Measurements from ENCODE around the gene PFN1. TPM values are rescaled to one million over a fixed set of nuclear protein-coding genes. Genes with fewer than 3 reads are reported as not detected.

Gene PFN1
- total RNA-seq, 1 donor from 2014 or later = 811 TPM

DNA sequence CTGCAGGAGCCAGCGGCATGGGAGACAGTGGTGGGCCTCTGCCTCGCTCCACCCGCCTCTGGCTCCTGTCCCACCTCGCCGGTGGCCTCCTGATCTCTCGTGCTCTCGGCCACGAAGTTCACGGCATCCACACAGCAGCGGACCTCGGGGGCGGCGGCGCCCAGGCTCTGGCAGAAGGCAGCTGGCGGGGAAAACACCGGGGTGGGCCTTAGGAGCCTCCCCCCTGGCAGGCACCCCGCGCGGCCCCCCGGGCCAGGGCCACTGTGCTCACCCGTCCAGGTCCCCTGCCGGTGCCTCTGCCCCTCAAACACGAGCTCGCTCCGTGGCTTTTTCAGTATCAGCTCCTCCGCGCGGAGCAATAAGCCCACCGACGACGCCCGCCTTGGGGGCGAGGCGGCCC, 49.4 kb downstream of the PFN1 start:
- Histone ChIP-seq H3K4me3 (peak overlapping the region; percentile 50 to 56), H3K27ac (peak overlapping the region; percentile 10)

DNA sequence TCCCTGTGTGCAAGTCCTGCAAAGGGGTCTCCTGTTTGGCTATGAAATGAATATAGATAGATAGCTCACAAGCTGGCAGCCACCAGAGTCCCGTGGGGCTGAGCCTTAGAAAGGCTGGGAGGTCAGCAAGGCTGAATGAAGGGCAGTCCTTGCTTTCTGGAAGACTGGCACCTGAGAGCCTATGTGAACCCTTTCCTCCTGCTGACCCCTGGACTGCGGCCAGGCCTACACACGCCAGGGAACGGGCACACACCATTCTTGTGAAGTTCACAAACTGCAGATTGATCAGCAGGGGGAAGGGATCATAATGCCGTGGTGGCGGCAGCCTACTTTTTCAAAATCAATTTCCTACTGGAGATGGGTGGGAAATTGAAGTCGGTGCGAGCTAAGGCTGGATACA, 50.0 kb downstream of the PFN1 start:
- Histone ChIP-seq H3K4me1 (peaks cover 27% of the 10 kb centered on the region), H3K36me3 (peaks cover 0 to 42% of the 10 kb centered on the region in 2 donors), H3K27me3 (no peaks in the 10 kb centered on the region), H3K4me3 (no peak overlapping the region), H3K9me3 (no peaks in the 10 kb centered on the region), H3K27ac (no peak overlapping the region)
- intact Hi-C loops (cut with DNase I) = no loop called here
- TF ChIP-seq, protein P1, sequence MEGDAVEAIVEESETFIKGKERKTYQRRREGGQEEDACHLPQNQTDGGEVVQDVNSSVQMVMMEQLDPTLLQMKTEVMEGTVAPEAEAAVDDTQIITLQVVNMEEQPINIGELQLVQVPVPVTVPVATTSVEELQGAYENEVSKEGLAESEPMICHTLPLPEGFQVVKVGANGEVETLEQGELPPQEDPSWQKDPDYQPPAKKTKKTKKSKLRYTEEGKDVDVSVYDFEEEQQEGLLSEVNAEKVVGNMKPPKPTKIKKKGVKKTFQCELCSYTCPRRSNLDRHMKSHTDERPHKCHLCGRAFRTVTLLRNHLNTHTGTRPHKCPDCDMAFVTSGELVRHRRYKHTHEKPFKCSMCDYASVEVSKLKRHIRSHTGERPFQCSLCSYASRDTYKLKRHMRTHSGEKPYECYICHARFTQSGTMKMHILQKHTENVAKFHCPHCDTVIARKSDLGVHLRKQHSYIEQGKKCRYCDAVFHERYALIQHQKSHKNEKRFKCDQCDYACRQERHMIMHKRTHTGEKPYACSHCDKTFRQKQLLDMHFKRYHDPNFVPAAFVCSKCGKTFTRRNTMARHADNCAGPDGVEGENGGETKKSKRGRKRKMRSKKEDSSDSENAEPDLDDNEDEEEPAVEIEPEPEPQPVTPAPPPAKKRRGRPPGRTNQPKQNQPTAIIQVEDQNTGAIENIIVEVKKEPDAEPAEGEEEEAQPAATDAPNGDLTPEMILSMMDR (IDR thresholded peaks at IDR 0.05) = no peak
- no peak for DNase-seq (ENCODE audit: extremely low spot score in 2 of 2)

More for the DNA sequence above, 49.4 kb downstream of the PFN1 start:
- TF ChIP-seq POLR2A (IDR thresholded peaks at IDR 0.05) (no peak), POLR2AphosphoS5 (IDR thresholded peaks at IDR 0.05; ENCODE audit: insufficient read depth in 1 of 2, low read depth in 1 of 2) (no peak)
- TF ChIP-seq, protein P1 (IDR thresholded peaks at IDR 0.05) = no peak
- peaks cover 29% of the 10 kb centered on the region for H3K4me1 ChIP-seq
- H3K36me3 ChIP-seq = peaks cover 0 to 37% of the 10 kb centered on the region in 2 donors
- H3K9me3 ChIP-seq = no peaks in the 10 kb centered on the region
- no peaks in the 10 kb centered on the region for H3K27me3 ChIP-seq
- intact Hi-C loops (cut with DNase I) = no loop called here
- DNase-seq (ENCODE audit: extremely low spot score in 2 of 2) = no peak

DNA sequence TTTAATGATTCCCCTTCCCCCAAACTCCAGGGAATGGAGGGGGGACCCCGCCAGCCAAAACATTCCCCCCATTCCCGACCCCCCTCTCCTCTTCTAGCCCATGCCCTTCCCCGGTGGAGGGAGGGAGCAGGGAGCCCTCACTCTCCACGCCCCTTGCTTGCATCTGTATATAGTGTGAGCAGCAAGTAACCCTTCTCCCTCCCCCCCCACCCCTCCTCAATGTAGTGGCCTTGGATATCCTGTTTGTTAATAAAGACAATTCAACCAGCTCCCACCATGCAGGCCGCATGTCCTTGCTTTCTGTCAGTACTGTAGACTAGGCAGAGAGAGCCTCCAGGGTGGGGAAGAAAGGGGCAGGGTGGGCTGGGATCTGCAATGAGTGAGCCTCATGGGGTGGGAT, 50.5 kb downstream of the PFN1 start:
- Histone ChIP-seq H3K9me3 (no peaks in the 10 kb centered on the region), H3K4me1 (peaks cover 21% of the 10 kb centered on the region), H3K4me3 (no peak overlapping the region), H3K27ac (no peak overlapping the region), H3K36me3 (peaks cover 0 to 48% of the 10 kb centered on the region in 2 donors), H3K27me3 (no peaks in the 10 kb centered on the region)
- DNase-seq (ENCODE audit: extremely low spot score in 2 of 2) = no peak
- TF ChIP-seq POLR2AphosphoS5 (IDR thresholded peaks at IDR 0.05; ENCODE audit: insufficient read depth in 1 of 2, low read depth in 1 of 2) (no peak), POLR2A (IDR thresholded peaks at IDR 0.05) (no peak)
- TF ChIP-seq, protein P1 (IDR thresholded peaks at IDR 0.05) = no peak
- intact Hi-C loops (cut with DNase I) = no loop called here

DNA sequence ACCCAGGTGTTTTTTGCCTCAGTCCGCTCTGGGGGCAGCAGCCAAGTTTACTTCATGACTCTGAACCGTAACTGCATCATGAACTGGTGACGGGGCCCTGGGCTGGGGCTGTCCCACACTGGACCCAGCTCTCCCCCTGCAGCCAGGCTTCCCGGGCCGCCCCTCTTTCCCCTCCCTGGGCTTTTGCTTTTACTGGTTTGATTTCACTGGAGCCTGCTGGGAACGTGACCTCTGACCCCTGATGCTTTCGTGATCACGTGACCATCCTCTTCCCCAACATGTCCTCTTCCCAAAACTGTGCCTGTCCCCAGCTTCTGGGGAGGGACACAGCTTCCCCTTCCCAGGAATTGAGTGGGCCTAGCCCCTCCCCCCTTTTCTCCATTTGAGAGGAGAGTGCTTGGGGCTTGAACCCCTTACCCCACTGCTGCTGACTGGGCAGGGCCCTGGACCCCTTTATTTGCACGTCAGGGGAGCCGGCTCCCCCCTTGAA, 51.1 kb downstream of the PFN1 start:
- Histone ChIP-seq H3K4me3 (no peak overlapping the region), H3K27ac (no peak overlapping the region), H3K36me3 (peaks cover 0 to 54% of the 10 kb centered on the region in 2 donors), H3K4me1 (peaks cover 20% of the 10 kb centered on the region), H3K9me3 (no peaks in the 10 kb centered on the region), H3K27me3 (no peaks in the 10 kb centered on the region)
- intact Hi-C loops (cut with DNase I) = no loop called here
- TF ChIP-seq POLR2AphosphoS5 (IDR thresholded peaks at IDR 0.05; ENCODE audit: insufficient read depth in 1 of 2, low read depth in 1 of 2) = no peak
- no peak for TF ChIP-seq POLR2A (IDR thresholded peaks at IDR 0.05)
- TF ChIP-seq, protein P1 (IDR thresholded peaks at IDR 0.05) = no peak
- no peak for DNase-seq (ENCODE audit: extremely low spot score in 2 of 2)

DNA sequence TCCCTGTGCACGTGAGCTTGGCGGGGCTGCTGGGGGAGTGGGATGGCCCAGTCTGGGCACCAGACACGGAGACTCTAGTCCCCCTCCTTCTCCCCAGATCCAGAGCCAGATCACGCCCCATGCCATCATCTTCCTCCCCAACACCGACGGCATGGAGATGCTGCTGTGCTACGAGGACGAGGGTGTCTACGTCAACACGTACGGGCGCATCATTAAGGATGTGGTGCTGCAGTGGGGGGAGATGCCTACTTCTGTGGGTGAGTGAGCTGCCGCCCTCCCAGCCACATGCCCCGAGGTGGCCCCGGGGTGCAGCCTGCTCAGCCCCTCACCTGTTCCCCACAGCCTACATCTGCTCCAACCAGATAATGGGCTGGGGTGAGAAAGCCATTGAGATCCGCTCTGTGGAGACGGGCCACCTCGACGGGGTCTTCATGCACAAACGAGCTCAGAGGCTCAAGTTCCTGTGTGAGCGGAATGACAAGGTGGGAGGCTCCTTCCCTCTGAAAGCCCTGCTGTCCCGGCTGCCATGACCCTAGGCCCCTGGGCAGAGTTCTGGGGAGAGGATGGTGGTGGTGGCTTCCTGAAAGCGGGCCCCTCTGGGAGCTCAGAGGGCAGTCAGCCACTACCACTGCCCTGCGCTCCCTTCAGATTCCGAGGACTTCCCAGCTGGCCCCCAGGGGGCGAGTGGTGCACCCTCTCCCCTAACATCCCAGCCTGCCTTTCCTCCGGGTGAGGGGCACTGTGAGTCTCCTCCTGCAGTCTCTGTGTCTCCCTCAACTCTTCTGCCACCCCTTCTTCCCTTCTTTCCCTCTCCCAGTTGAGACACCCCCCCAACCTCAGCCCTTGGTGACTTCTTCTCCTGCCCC, 51.8 kb downstream of the PFN1 start:
- Histone ChIP-seq H3K4me3 (no peak overlapping the region), H3K4me1 (peaks cover 20% of the 10 kb centered on the region), H3K27ac (no peak overlapping the region), H3K36me3 (peaks cover 0 to 60% of the 10 kb centered on the region in 2 donors), H3K27me3 (no peaks in the 10 kb centered on the region), H3K9me3 (no peaks in the 10 kb centered on the region)
- DNase-seq (ENCODE audit: extremely low spot score in 2 of 2) = no peak
- intact Hi-C loops (cut with DNase I) = no loop called here
- TF ChIP-seq POLR2AphosphoS5 (IDR thresholded peaks at IDR 0.05; ENCODE audit: insufficient read depth in 1 of 2, low read depth in 1 of 2) = no peak
- TF ChIP-seq, protein P1 (IDR thresholded peaks at IDR 0.05) = no peak
- no peak for TF ChIP-seq POLR2A (IDR thresholded peaks at IDR 0.05)
